Ishikawa (cell line): ENCODE measurements around the gene SERPINA6.

Experiments
- CEBPB ChIP-seq: IDR thresholded peaks from 2 replicates; pipeline ENCODE4 v1.6.1; 2012
- CREB1 ChIP-seq: IDR thresholded peaks from 2 replicates; pipeline ENCODE4 v1.6.1; 2012; ENCODE audit warnings: low read depth
- EGR1 ChIP-seq: IDR thresholded peaks from 2 replicates; pipeline ENCODE4 v1.6.1; 2012
- EP300 ChIP-seq: IDR thresholded peaks from 2 replicates; pipeline ENCODE4 v1.6.1; 2012; ENCODE audit warnings: borderline replicate concordance
- FOXM1 ChIP-seq: IDR thresholded peaks from 2 replicates; pipeline ENCODE4 v1.6.1; 2012; ENCODE audit warnings: low read depth, borderline replicate concordance
- NFIC ChIP-seq: IDR thresholded peaks from 2 replicates; pipeline ENCODE4 v1.6.1; 2012
- RAD21 ChIP-seq: IDR thresholded peaks from 2 replicates; pipeline ENCODE4 v1.6.1; 2012; ENCODE audit warnings: low read depth
- TAF1 ChIP-seq: IDR thresholded peaks from 2 replicates; pipeline ENCODE4 v1.6.1; 2012; ENCODE audit warnings: low read depth, mild to moderate bottlenecking
- TCF12 ChIP-seq: IDR thresholded peaks from 2 replicates; pipeline ENCODE4 v1.6.1; 2012; ENCODE audit warnings: low read depth
- TEAD4 ChIP-seq: IDR thresholded peaks from 2 replicates; pipeline ENCODE4 v1.6.1; 2012
- YY1 ChIP-seq: IDR thresholded peaks from 2 replicates; pipeline ENCODE4 v1.6.1; 2012; ENCODE audit warnings: low read depth
- ZBTB7A ChIP-seq: IDR thresholded peaks from 2 replicates; pipeline ENCODE4 v1.6.1; 2012; ENCODE audit warnings: low read depth
- TF ChIP-seq, protein P1 (sequence below): IDR thresholded peaks from 2 replicates; pipeline ENCODE4 v1.6.1; 2012
- TF ChIP-seq, protein P2 (sequence below): IDR thresholded peaks from 2 replicates; pipeline ENCODE4 v1.6.1; 2012; ENCODE audit warnings: low read depth, mild to moderate bottlenecking
- TF ChIP-seq, protein P3 (sequence below): IDR thresholded peaks from 2 replicates; pipeline ENCODE4 v1.6.1; 2012

SERPINA6 gene

DNA sequence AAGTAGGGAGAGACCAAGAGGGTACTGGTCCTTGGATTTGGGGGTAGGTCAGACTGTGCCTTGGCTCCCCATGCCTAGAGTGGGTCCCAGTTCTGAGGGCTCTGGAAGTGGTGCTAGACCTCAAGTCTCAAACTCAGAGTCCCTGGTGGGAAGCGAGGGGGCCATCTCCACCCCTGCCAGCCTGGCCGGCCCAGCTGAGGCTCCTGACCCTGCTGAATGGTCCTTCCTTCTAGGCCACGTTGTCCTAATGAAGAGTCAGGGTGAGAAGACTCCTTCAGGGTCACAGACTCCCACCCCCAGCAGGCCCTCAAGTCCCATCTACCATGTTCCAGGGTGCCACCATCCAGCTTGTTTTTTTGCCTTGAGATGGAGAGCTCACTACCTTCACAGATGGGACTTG lies 12.9 kb downstream of the SERPINA6 start:
- no peak for TF ChIP-seq TCF12
- TF ChIP-seq EGR1, result no peak
- no peak for TF ChIP-seq NFIC
- TF ChIP-seq FOXM1, result no peak
- TF ChIP-seq EP300, result no peak
- TF ChIP-seq, protein P1, sequence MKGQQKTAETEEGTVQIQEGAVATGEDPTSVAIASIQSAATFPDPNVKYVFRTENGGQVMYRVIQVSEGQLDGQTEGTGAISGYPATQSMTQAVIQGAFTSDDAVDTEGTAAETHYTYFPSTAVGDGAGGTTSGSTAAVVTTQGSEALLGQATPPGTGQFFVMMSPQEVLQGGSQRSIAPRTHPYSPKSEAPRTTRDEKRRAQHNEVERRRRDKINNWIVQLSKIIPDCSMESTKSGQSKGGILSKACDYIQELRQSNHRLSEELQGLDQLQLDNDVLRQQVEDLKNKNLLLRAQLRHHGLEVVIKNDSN, result no peak
- no peak for TF ChIP-seq ZBTB7A
- TF ChIP-seq RAD21, result no peak
- TF ChIP-seq CREB1, result no peak

DNA sequence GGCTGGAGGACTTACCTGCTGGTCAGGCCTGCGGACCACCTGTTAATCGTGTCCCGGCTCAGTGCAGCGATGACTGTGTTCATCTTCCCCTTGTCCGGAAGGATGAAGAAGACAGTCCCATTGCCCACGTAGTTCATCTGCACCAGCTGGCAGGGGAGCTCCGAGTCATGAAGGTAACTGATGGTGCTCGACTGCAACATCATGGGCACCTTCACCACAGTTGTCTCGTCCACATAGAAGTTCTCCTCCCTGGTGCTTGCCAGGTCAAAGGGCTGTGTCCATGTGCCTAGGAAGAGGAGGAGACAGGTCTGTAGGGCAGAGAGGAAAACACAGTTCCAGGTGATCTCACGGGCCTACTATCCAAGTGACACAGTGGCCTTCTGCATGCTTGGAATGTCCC lies 13.4 kb downstream of the SERPINA6 start:
- TF ChIP-seq, protein P1, result no peak
- no peak for TF ChIP-seq TEAD4
- no peak for TF ChIP-seq EGR1
- TF ChIP-seq TAF1, result no peak
- no peak for TF ChIP-seq YY1
- no peak for TF ChIP-seq RAD21
- TF ChIP-seq, protein P2, sequence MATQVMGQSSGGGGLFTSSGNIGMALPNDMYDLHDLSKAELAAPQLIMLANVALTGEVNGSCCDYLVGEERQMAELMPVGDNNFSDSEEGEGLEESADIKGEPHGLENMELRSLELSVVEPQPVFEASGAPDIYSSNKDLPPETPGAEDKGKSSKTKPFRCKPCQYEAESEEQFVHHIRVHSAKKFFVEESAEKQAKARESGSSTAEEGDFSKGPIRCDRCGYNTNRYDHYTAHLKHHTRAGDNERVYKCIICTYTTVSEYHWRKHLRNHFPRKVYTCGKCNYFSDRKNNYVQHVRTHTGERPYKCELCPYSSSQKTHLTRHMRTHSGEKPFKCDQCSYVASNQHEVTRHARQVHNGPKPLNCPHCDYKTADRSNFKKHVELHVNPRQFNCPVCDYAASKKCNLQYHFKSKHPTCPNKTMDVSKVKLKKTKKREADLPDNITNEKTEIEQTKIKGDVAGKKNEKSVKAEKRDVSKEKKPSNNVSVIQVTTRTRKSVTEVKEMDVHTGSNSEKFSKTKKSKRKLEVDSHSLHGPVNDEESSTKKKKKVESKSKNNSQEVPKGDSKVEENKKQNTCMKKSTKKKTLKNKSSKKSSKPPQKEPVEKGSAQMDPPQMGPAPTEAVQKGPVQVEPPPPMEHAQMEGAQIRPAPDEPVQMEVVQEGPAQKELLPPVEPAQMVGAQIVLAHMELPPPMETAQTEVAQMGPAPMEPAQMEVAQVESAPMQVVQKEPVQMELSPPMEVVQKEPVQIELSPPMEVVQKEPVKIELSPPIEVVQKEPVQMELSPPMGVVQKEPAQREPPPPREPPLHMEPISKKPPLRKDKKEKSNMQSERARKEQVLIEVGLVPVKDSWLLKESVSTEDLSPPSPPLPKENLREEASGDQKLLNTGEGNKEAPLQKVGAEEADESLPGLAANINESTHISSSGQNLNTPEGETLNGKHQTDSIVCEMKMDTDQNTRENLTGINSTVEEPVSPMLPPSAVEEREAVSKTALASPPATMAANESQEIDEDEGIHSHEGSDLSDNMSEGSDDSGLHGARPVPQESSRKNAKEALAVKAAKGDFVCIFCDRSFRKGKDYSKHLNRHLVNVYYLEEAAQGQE, result no peak
- TF ChIP-seq ZBTB7A, result no peak
- TF ChIP-seq CREB1, result no peak
- TF ChIP-seq, protein P3, sequence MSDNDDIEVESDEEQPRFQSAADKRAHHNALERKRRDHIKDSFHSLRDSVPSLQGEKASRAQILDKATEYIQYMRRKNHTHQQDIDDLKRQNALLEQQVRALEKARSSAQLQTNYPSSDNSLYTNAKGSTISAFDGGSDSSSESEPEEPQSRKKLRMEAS, result no peak
- no peak for TF ChIP-seq FOXM1
- TF ChIP-seq TCF12, result no peak
- TF ChIP-seq CEBPB, result no peak
- no peak for TF ChIP-seq EP300
- no peak for TF ChIP-seq NFIC

DNA sequence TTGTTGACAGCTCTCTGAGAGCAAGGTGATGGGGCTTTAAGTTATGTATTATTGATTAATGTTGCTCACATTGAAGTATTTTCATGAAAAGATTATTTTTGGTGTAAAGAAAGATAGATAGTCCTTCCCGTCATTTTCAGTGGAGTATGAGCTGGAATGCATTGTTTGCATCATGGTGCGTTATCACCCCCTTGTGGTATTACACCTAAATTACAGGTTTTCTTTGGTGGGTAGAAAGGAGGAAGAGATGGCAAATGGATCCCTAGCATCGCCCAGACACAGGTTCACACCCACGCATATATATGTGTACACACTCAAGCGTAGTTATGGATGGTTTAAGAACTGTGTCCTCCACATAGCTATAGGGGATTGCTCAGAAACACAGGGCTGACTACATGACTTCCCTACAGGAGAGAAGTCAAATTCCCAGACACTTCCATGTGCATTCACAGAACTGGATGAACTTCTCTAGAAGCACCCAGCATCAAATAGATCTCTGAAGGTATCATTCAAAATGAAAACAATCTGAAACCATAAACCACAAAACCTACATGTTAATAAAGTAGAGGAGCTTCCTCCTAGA lies 15.6 kb downstream of the SERPINA6 start:
- TF ChIP-seq, protein P2, result no peak
- TF ChIP-seq FOXM1 (no peak), CREB1 (no peak), TAF1 (no peak), NFIC (no peak), EGR1 (no peak), RAD21 (peak; percentile 54), ZBTB7A (no peak)

DNA sequence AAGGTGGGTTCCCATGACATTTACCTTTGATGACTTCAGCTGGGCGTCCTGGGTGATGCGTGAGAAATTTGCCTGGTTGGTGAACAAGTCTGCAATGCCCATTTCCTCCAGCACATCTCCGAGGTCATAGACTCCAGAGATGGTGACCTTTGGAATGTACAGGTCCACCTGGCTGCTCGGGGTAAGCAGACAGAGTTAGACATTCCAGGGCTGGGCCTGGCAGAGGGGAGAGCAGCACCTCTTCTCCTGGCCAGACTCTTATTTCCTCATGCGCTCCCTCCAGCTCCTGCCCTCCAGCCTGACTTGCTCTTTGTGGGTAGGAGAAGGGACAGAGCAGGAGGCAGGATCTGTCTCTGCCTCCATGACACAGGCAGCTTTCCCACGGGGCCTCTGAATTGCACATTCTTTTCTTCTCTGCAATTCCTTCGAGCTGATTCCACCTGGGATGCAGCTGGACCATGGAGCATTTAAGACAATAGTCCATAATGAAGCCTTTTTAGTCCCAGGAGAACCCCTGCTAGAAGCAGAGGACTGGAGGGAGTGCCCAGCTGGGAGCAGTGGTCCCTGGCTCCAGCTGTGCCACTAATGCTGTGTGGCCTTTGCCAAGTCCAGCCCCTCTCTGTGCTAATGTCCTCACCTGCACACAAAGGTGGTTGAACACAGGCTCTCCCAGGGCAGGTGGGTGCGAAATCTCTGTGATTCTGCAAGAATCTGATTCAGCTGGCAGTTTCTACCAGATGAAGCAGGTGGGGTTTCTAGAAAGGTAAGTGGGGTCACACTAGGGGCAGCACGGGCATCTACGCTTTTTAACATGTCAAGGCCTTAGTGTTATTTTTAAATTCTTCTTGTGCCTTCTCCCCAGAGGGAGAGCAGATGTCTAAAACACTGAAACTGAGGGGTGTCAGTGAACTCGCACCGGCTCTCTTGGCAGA lies 16.8 kb downstream of the SERPINA6 start:
- TF ChIP-seq TCF12, result no peak
- TF ChIP-seq TEAD4, result no peak
- TF ChIP-seq NFIC, result no peak
- no peak for TF ChIP-seq YY1
- no peak for TF ChIP-seq RAD21
- no peak for TF ChIP-seq CEBPB
- TF ChIP-seq, protein P1, result no peak
- no peak for TF ChIP-seq ZBTB7A
- no peak for TF ChIP-seq FOXM1
- no peak for TF ChIP-seq EP300
- no peak for TF ChIP-seq CREB1
- TF ChIP-seq, protein P2, result no peak
- TF ChIP-seq, protein P3, result no peak
- no peak for TF ChIP-seq TAF1
- no peak for TF ChIP-seq EGR1
